NCI-H2029 (cell line): ENCODE measurements around the gene CNTN5.

ENCODE experiments used
- DNase-seq: peaks from one replicate; lab custom pipeline; 2025; lab: John Stamatoyannopoulos, UW

The CNTN5 gene

DNA sequence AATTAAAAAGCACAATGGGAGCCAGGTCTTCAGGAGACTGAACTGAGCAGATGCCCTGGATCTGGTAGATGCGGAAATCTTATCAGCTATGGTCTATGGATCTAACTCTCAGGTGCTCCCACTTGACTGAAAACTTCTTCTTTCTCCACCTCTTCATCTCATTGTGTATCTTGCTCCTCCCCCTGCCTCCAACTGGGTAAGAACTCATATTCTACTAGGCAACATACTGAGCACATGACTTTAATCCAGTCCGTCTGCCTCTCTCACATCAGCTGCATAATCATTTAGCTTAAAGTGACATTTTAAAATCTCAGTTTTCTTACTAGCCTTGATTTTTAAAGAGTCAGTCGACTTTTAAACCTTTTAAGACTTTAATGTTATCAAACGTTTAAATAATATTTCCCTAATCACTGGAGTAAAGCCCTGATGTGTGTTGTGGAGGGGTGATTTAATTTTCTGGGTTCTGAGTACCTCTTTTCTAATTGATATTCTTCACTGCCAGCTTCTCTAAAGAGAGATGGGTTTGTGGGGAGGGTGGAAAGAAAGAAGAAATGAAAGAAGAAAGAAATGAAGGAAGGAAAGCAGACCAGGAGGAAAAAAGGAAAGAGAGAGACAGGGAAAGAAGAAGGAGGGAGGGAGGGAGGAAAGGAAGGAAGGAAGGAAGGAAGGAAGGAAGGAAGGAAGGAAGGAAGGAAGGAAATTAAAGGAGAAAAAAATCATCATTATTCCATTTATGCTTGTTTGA lies 1073.5 kb downstream of the CNTN5 start:
- no peak for DNase-seq

DNA sequence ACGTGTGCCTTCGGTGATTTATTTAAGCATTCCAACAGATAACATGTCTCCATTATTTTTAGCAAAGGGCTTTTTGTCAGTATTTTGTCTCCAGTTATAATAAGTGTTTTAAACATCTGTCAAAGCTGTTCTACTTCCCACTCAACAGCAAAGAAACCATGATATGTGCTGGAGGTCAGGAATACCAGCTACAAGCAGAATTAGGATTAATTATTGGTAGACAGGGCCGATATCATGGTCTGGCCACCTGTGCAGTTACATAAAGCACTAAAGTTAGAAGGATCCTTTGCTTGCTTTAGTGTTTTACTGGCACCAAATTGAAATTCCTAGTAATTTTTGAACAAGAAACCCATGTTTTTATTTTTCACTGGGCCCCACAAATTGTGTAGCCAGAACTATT lies 1075.1 kb downstream of the CNTN5 start:
- DNase-seq = no peak

DNA sequence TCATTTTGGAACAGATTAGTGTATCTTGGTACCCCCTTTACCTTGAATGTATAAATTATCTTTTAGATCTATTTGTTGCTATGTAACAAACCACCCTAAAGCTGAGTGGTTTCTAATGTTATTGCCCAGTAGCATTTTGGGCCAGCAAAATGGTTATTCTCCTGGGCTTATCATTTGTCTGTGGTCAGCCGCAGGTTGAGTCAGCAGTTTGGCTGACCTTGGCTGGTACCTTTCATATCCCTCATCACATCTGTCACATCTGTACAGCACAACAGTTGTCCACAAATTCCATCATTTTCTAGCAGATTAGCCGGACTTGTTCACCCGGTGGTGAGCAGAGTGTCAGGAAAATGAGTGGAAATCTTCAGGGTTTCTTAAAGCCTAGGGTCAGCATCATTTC lies 1077.8 kb downstream of the CNTN5 start:
- DNase-seq = no peak

DNA sequence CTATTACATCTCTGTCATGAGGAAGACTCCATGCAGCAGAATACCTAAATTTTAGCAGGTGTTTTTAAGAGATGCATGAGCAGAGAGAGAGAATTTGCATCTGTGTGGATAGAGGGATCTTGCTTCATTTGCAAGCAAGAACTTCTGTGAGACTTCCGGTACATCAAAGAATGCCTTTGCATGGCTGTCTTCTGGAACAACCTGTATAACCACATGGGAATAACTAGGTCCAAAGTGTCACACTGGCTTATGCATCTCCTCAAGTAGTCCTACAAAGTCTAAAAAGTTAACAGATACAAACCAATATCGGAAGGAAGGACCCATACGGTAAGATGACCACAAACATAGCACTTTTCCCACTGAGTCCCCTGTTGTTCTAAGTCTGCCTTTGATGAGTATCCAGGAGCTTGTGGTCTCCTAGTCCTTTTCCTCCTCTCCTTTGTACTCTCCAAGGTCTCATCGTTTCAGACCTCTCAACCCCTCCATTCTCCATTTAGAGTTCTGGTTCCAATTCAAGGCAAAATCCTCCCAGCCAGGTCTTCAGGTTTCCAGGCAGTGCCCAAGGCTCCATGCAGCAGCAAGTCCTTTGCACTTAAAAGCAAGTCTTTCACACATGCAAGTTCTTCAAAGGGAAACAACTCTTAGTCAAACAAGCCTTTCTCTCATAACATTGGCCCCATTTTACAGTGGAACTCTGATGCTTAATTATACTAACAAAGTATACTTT lies 1084.7 kb downstream of the CNTN5 start:
- DNase-seq = no peak

DNA sequence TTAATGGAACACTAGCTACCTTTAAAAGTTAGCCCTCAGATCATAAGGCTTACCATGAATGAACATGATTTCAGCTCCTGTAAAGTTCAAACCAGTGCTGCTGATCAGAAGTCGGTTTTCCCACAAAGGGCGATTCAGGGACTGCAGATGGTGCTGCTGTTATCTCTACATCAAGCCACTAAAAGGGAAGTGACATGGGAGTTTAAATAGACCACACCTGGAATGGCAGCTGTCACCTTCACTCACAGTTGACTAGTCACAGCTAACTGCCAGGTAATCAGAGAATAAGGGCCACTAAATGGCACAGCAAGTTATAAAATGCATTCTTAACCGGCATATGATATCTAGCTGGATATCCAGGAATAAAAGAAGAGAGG lies 1085.2 kb downstream of the CNTN5 start:
- DNase-seq = no peak

DNA sequence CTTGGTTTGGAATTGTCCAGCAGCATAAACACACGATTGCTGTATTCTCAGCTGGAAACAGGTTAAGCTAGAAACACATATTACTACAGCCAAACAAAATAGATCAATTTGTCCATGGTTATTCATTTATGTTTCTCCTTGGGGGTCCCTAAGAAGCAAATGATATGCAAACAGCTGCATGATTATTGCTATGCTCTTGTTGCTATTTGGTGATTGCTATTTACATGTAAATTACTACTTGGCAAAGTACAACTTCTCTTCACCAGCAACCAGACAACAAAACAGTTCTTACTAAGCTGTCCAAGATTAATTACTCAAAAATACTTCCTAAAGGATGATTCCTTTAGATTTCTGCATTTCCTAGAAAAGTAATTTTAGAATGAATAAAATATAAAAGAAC lies 1098.4 kb downstream of the CNTN5 start:
- DNase-seq = no peak

DNA sequence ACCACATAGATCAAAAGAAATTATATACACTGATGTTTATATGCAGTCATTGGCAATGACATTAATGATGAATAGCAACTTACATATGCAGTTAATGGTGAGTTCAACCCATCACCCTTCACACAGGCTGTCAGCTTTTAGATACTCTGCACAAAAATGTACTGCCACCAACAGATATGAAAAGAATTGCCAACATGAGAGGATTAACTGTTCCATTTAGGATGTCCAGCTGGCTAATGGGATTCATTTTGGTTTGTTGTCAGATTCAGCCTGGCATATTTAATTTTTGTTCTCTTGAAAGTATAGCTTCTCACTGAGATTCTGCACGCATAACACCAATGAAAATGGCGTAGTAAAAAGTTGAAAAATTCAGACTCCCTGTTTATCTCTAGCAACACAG lies 1112.4 kb downstream of the CNTN5 start:
- no peak for DNase-seq

DNA sequence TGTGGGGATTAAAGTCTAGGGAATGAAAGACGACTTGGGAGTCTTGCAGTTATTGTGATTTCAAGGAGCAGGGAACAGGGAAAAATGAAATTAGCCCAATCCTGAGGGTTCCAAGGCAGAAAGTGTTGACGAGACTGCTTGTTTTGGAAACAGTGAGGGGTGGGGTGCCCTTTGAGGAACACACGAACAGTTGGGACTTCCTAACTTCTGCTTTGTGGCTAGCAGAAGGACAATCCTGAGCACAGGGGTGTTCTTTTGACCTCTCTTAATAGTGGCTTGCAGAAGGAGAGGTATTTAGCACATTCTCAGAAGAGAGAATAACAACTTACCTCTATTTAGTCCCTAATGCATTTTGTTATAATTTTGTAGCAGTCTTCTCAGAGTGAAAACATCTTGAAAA lies 1120.5 kb downstream of the CNTN5 start:
- no peak for DNase-seq

DNA sequence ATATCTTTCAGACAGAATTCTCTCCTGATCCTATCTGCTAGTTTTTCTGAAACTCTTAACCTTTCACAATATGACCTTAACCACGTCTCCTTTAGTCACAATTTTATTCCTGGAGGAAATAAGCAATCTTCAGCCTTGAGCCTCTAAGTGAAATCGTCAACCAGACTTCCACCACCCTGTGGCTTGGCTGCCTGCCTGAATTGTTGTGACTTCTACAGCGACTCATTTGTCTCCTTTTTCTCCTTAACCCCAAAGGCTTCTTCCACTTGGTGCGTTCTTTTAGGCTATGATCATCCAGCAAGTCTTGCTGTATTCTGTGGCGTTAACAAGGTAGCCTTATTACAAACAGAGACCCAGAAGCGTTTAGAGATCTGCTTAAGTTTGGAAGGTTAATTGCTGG lies 1131.2 kb downstream of the CNTN5 start:
- DNase-seq = no peak

DNA sequence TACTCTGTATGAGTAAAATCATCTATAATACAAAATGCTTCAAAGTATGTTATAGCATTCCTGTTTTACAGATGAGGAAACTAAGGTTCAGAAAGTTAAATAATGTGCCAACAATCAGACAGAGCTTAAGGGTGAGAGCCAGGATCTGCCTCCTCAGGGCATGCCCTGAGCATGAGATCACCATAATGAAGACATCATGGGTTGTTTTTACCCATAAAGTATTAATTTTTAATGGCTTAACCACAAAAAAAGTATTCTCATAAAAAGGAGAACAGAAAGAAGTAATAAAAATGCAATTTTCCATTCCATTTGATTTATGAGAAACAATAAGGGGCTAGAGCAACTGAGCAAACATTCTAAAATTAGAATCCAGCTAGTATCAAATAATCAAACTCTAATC lies 1132.0 kb downstream of the CNTN5 start:
- DNase-seq = no peak

DNA sequence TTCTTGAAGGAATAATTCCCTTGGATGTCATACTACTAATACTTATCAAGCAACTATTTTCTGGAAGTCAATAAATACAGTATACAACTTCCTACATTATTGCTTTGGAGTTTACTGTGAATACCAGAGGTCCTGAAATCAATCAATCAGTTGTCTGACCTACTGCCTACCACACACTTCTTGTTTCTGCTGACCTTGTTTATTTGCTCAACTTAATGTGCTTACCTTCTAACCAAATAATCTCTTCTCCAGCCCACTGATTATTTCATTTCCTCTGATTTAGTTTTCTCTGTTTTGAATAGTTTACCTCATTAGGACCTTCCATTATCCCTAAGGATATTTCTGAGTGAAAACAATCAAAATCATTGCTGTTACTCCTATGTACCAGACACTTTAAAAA lies 1142.7 kb downstream of the CNTN5 start:
- DNase-seq = no peak

DNA sequence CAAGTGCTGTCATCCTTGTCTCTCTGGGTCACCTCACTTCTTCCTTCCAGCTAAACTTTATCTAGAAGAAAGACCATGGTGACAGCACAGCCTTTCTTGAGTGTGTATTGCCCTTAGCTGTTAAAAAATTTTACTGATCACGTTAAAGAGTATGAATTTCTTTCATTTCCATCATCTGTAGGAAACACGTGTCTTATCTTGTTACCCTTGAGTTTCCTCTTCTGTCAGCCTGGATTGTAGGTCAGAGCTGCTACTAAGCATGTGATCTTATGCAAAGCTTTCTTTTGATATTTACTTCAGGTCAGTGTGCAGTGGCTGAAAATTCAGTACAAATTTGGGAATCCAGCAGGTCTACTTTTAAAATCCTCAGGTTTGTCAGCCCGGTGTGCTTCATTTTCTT lies 1154.1 kb downstream of the CNTN5 start:
- no peak for DNase-seq

DNA sequence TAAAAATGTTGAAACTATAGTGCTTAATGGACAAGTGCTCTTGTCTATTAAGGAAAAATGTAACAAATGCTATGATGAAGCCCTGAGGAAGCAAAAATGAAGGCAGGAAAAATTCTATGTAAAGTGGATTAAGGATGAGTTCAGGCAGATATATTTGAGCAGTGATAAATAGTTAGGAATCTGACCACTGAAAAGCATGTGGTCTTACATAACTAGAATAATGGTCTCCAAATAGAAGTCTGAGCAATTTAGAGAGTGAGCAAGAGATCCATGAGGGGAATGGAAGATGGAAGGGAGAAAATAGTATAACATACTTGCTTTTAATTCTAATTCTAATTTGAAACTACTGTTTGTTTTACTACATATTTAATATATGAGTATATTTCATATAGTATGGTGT lies 1155.7 kb downstream of the CNTN5 start:
- no peak for DNase-seq

DNA sequence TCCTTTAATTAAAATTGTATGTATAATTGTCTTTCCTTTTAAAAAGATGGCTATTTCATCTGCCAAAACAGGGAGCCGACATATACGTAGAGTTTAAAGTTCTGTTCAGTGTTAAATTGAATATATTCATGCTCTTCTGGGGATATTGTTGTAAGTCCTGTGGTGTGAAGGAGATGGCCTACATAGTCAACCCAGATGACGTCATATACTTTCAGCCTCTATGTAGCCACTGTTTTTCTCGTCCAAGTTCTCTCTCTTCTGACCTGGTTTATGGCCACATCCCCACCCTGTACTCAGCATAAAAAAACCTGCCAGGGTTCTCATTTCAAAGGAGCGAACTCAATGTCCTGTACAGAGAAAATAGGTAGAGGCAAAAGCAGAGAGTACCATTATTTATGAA lies 1156.9 kb downstream of the CNTN5 start:
- no peak for DNase-seq

DNA sequence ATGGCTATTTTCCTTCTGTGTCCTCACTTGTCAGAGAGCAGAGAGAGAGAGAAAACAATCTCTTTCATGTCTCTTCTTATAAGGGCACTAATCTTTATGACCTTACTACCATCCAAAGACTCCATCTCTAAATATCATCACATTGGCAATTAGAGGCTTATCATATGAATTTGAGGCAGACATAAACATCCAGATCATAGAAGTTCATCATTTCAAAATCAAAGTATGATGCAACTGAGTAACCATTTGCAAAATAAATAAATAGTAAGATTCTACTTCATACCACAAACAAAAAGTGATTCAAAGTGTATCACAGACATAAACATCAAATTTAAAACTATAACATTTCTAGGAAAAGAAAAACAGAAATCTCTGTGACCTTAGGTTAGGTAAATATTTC lies 1161.6 kb downstream of the CNTN5 start:
- DNase-seq = no peak

DNA sequence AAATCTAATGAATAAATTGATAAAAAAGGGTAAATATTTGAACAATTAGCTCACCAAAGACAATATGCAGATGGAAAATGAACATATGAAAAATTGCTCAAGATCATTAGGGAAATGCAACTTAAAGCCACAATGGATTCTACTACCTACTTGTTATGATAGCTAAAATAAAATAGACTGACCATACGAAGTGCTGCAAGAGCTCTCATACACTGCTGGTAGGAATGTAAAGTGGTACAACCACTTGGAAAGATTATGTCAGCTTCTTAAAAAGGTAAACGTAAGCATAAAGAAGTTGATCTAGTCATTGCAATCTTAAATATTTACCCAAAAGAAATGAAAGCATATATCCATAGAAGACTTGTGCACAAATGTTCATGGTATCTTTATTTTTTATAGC lies 1162.2 kb downstream of the CNTN5 start:
- DNase-seq = no peak

DNA sequence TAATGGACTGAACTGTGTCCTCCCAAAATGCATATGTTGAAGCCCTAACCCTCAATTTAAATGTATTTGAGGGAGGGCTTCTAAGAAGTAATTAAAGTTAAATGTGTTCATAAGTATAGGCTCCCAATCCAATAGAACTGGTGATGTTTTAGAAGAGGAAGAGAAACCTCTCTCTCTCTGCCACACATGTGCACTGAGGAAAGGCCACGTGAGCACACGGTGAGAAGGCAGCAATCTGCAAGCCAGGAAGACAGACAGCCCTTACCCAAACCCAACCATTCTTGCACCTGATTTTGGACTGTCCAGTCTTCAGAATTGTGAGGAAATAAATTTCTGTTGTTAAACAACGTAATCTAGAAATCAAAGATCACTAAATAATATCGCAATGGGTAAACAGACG lies 1164.8 kb downstream of the CNTN5 start:
- no peak for DNase-seq

DNA sequence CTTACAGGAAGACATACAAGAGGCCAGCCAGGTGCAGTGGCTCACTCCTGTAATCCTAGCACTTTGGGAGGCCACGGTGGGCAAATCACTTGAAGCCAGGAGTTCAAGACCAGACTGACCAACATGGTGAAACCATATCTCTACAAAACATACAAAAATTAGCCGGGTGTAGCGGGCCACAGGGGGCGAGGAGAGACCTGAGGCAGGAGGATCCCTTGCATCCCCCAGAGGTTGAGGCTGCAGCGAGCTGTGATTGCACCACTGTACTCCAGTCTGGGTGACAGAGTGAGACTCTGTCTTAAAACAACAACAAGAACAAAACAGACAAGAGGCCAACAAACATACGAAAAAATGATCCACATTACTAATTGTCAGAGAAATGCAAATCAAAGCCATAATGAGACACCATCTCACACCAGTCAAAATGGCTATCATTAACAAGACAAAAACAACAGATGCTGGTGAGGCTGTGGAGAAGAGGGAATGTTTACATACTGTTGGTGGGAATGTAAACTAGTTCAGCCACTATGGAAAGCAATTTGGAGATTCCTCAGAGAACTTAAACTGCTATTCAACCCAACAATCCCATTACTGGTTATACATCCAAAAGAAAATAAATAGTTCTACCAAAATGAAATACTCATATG lies 1167.5 kb downstream of the CNTN5 start:
- DNase-seq = no peak

DNA sequence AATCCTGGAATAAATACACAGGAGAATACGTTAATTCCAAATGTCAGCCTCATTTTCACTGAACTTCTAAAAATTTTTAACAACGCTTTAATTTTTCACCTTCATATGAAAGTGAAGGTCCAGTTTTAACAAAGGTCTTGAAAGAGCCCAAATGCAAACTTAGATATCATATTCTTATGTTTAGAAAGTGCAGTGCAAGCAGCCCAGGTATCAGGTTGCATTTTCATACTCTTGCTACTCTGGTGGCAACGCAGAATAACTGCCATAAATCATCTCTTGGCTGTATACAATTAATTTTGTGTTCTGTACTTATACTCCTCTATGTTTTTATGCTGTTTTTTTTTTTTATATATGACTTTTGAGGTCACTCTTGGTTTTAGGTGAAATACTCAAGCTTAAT lies 1169.6 kb downstream of the CNTN5 start:
- no peak for DNase-seq

DNA sequence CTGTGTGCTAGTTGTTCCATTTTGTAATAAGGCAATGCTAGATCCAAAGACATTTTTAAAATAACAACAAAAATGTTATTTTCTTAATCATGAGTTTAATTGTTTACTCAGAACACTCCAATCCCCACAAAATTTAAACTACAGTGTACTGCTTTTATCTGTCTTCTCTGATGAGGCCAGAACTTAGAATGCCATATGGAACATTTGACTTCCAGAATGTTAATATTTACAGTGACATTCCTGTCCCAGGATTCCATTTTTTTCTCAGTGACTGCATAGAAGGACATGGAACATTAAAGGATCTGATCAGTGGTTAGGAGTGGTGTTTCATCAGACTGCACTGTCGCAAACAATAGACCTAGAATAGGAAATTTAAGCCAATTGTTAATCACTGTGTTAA lies 1171.4 kb downstream of the CNTN5 start:
- DNase-seq = no peak

DNA sequence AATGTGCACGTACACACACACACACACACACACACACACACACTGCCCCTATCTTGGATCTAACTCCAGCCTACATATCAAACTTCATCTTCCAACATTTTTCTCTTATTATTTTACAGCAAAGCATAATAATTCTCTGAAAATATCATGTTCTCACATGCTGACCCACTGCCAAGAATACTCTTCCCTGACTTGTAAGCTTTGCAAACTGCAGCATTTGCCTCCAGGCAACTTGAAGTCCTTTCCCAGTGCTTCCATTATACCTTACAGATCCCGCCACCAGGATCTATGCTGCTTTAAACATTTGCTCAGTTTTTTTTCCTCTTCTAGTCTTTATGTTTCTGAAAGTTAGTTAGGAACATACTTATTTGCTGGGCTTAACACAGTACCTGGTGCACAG lies 1183.0 kb downstream of the CNTN5 start:
- no peak for DNase-seq

DNA sequence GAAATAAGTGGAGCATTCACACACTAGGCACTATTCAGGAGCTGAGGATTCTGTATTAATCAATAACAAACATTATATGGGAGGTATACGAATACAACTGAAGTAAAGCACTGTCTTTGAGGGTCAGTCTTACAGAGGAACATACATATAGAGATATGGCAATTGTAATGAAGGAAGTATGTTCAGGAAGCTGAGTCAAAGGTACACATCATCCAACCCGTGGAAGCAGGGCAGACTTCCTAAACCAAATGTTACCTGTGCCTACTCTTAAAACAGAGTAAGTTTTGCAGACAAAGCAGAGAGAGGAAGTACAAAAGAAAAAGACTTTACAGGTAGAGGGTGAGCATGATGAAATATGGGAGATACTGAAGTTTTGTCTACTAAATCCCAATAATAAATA lies 1185.2 kb downstream of the CNTN5 start:
- DNase-seq = no peak

DNA sequence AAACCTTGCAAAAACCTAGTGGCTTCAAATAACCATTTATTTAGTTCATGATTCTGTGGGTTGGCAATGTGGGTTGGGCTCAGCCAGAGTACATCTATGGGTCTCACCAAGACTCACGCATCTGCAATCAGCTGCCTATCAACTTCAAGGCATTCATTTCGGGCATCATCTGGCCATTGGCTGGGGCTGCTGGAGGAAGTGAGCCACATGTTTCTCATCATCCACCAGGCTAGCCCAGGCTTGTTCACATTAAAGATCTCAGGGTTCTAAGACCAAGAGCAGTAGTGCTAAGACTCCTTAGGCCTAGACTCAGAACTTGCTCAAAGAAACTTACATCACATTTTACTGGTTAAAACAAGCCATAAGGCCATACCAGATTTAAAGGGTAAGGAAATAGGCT lies 1187.5 kb downstream of the CNTN5 start:
- no peak for DNase-seq

DNA sequence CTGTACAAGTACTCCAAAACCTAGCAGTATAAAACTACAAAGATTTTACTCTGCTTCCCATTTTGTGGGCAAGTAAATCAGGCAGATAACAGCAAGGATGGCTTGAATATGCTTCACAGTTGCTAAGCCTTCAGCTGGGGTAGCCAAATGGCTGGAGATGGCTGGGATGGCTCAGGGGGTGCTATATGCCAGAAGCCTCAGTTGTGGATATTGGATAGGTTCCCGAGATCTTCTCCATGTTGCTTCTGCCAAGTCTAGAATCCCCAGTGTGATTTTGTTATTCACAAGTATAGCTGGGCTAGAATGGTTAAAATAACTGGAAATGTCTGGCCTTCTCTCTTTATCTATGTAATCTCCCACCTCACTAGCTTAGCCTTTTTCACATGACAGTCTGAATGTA lies 1194.0 kb downstream of the CNTN5 start:
- no peak for DNase-seq
